Hindlimb muscle (tissue), 1 donor: ENCODE data around the gene MELTF. TPM values are rescaled to one million over a fixed set of nuclear protein-coding genes. Genes with fewer than 3 reads are reported as not detected.
"Not testable (repeated sequence)": the region's sequence is repeated elsewhere in the genome, so short reads cannot be mapped to it uniquely, and the experiment has no call there.

ENCODE experiments used
- DNase-seq: peaks from one replicate; pipeline ENCODE4 v3.0.0-alpha.2; 2013
- polyA plus RNA-seq: library from polyadenylated mRNA; unstranded; fragments of 120-200 nt; gene quantifications from one replicate; pipeline ENCODE4 v1.2.1, GENCODE V29; 2013; ENCODE audit not compliant: insufficient read length

MELTF gene
- 11.2 TPM for polyA plus RNA-seq

DNA sequence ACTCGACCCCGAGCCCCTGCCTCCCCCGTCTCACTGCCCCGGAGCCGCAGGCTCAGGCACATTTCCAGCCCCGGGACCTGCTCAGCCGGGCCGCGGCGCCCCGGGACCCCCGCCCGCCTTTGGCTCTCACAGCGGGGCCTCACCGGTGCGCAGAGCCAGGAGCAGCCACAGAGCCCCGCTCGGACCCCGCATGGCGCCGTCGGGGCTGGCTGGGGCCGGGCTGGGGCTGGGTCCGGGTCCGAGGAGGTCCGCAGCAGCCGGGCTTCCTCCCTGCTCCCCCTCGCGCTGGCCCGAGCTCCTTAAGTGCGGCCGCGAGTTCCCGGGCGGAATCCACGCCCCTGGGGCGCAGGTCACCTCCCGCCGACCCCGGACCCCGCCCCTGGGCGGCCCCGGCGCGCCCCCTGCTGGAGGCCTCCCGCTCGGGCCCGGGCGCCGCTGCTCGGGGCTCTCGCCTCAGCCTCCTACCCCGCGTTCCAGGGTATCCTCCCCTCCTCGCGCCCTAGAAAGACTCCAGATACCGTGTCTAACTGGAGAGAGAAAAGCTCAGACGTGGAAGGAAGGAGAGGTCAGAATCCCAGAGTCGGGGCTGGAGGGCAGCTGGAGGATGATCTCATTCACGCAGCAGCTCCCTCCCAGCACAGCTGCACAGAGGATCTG, at the start of gene MELTF:
MELTF (minus strand) TSS at position 307 of the 657 bp plus-strand sequence; CDS start at position 192, 115 bp downstream.
- DNase-seq = peak; percentile 79

DNA sequence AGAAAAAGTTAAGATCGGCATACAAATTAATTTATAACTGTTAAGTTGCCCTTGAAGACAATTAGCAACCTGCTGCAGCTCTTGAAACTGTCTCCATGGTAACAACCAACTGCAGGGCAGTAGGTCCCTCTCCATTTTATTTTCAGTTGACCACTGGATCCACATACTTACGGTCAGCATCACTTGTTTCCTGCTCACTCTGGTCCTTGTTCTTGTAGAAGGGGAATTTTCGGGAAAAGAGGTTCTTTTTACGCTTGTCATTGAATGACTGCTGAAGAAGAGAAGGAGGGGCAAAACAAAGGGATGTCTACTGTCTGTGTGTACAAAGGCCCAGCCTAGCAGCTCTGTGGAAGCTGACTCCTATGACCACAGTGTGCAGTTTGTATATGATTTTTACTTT, 46.8 kb upstream of the MELTF start:
- DNase-seq = no peak

DNA sequence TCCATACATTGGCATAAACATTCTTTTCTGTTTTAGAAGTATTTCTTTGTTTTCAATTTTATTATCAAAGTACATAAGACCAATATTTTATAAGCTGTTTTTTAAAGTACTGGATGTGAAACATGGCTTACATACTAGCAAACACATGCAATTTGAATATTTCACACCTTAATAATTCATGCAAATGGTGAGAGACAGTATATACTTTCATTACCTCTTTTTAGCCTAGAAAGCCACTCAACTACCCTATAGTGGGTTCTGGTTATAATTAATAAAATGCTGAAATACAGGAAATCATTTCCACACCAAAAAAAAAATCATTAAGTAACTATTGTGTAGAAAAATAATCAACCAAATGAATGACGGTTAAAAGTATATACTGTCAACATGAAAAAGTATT, 38.5 kb upstream of the MELTF start:
- DNase-seq = no peak

DNA sequence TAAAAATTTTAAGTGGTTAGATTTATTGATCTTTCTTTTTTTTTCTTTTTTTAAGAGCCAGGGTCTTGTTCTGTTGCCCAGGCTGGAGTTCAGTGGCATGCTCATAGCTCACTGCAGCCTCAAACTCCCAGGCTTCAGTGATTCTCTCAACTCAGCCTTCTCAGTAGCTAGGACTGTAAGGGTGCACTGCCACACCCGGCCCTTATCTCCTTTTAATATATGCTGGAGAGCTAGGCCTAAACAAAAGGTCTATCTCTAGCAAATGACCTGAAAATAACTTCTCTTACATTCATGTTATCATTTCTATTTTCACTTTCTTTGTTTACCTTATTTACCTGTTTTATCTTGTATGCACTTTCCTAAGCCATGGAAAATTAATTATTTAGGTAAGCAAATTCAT, 35.2 kb upstream of the MELTF start:
- DNase-seq = no peak

DNA sequence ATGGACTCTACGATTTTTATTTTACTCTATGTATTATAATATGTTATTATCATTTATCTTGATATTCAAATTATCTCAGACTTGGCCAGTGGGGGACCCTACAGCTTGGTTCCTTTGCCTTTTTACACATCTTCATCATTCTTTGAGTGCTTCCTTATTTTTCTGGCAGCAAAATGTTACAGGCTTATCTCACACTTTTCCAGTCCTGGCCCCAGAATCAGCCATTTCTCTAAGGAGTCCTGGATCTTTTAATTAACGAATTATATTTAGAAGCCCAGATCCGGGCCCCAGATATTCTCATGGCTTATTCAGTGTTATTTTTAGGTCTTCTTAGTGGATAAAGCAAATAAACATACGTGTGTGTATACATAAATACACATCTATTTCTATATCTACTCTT, 32.8 kb upstream of the MELTF start:
- DNase-seq = no peak

DNA sequence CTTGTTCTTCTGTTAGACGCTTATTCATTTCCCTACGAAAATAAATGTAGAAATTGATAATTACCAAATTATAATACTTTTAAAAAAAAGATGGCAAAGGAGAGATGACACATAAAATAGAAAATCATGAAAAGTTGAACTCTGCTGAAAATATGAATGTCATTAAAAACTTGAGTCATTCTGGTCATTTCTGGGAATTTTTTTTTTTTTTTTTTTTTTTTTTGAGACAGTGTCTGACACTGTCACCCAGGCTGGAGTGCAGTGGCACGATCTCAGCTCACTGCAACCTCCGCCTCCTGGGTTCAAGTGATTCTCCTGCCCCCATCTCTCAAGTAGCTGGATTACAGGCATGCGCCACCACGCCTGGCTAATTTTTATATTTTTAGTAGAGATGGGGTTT, 22.0 kb upstream of the MELTF start:
- not testable (repeated sequence) for DNase-seq

DNA sequence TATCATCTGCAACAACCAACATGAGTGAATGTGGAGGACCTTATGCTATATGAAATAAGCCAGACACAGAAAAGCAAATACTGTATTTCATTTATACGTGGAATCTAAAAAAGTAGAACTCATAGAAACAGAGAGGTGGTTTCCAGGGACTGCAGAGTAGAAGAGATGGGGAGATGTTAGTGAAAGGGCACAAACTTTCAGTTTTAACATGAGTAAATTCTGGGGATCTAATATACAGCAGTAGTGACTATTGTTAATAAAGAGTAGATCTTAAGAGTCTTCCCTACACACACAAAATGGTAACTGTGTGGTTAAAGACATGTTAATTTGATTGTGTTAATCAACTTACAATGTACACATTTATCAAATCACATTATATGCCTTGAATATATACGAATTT, 20.9 kb upstream of the MELTF start:
- DNase-seq = no peak

DNA sequence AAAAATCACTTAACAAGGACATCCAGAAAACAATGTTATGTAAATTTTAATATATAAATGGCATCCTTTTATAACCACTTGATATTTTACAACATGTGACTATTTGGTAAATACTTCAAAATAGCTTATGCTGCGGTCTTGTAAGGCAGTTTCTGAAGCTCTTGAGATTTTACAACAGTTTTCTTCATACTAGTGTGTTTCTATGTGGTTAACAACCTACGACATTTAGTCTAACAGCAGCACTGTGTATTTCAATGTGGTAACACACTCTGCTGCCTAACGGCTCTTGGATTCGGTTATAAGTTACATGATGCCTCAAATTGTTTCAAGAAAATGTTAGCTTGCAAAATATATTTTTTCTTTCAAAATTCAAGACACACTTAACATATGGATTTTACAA, 12.9 kb upstream of the MELTF start:
- no peak for DNase-seq

DNA sequence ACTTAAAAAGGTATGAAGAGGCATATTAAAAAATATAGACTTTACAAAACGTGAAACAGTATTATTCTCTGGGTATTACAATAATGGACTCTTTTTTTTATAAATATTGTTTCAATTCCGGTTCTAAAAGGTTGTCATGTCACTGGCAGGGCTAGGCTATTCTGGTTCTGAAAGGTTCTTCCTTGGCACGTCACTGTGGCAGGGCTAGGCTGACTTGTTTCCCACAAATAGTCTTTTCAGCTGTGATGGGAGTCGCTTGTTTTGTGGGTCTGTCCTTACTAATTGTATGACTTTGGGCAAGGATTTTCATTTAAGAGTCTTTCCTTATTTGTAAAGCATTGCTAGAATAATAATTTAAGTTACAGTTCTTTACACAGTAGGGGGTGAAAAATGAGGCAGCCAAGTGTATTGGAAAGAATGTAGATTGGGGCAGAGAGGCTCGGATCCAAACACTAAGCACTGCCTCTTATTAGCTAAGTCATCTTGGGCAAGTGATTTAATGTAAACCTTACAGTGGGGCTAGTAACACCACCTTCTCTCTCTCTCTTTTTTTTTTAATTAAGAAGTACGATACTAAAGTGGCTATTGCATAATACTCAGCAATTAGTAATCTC, 12.4 kb upstream of the MELTF start:
- no peak for DNase-seq

DNA sequence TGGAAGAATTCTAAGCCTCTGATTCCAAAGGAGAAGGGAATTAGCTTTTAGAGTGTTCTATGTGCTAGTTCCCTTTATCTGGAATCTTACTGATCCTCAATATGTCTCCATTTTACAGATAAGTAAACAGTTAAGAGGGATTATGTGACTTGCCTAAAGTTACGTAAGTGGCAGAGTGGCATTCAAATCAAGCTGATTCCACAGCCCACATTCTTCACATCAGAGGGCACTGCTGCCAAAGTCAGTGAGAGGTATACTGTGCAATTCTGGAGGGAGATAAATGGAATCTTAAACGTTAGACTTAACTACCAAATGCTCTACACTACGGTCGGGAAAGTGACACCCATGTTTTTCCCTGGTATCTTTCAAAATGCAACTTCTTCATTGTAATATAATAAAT, 11.0 kb upstream of the MELTF start:
- DNase-seq = no peak

DNA sequence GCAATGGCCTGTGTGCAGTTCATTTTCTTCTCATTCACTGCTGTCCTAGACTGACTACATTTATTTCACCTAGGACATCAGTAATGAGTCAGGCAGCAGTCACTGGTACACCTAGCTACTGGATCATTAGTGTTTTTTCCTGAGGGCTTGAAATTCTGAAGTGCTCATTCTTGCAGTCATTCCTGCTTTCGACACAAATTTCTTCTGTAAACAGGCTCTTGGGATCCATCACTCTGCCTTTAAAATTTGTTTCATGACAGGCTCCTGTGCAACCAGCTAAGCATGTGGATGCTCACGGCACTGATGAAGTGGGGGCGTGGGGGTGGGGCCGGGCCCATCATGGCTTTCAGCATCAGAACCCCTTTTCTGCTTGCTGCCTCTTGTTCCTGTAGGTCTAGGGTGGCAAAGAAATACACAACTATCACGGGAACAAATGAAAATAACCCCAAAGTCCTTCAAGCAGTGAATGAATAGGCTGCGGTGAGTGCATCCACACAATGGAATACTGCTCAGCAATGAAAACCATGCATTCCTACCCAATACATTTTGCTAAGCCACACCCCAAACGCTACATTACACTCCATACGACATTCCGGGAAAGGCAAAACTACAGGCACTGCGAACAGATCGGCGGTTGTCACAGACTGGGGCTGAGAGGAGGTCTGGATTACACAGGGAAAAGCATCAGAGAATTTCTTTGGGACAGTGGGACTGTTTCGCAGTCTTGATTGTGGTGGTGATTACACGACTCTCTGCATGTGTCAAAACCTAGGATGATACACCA, 9.3 kb upstream of the MELTF start:
- DNase-seq = no peak

DNA sequence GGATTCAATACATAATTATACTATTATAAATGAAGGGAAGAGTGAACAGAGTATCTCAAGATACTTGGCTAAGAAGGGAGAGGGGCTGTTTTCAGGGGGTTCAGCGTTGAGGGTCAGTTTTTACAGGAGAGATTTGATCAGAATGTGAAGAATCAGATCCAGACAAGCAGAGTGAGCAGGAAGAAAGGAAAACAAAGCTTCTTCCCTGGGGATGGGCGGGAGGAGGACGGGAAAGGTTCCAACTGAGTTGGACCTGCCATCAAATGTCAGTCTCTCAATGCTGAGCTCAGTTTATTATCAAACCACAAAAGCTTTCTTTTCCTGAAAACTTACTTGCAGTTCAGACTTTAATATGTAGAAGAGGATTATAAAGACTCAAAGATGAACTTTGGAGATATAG, 6.0 kb upstream of the MELTF start:
- no peak for DNase-seq

DNA sequence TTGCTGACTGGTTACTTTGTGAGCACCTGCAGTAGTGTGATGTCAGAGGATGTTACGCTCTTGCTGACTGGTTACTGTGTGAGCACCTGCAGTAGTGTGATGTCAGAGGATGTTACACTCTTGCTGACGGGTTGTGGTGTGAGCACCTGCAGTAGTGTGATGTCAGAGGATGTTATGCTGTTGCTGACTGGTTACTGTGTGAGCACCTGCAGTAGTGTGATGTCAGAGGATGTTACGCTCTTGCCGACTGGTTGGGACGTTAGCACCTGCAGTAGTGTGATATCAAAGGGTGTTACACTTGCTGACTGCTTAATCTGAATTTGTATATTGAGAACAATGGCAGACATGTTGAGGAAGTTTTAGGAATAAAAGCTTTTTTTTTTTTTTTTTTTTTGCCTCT, 5.2 kb upstream of the MELTF start:
- not testable (repeated sequence) for DNase-seq

DNA sequence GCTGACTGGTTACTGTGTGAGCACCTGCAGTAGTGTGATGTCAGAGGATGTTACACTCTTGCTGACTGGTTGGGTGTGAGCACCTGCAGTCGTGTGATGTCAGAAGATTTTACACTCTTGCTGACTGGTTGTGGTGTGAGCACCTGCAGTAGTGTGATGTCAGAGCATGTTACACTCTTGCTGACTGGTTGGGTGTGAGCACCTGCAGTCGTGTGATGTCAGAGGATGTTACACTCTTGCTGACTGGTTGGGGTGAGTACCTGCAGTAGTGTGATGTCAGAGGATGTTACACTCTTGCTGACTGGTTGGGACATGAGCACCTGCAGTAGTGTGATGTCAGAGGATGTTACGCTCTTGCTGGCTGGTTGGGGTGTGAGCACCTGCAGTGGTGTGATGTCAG, 4.1 kb upstream of the MELTF start:
- not testable (repeated sequence) for DNase-seq

DNA sequence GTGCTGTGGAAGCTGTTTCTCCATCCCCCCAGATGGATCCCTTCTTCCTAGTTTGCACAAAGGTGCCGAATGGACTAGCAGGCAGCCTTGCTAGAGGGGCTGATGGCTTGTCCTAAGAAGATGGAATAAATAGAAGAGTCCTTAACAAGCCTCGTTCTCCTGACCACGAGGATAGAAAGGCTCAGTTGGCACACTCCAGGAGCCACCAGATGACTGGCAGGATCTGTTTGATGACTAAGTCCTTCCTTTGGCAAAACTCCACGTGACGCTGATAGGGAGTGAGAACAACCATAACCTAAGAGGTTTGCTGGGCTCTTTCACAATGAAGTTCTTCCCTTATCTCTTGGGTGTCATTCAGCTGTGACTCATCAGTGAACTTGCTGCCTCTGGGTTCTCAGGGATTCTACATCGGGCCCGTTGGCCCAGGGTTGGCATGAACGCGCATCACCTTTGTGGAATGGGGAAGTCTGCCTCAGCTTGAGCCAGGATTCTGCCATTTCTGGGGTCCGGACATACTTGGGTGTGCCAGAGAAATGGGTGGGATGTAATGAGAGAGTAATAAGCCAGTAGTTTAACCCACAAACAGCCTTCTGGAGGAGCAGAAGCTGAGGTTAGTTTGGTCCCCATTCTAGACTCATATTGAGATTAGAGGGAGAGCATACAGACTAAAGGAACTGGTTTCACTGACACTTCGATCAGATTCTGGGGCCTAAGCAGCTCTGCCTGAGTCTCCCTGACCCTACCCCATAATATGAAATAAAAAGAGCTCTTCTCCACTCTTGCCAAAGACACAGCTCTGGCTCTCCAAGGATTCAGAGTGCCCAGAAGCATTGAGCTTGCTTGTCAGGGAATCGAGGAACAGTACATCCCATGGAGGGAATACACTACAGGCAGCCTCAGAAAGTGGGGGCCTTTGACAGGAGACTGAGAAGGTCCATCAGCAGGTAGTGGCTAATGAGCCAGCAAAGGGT, 2.0 kb upstream of the MELTF start:
- DNase-seq = peak; percentile 31

DNA sequence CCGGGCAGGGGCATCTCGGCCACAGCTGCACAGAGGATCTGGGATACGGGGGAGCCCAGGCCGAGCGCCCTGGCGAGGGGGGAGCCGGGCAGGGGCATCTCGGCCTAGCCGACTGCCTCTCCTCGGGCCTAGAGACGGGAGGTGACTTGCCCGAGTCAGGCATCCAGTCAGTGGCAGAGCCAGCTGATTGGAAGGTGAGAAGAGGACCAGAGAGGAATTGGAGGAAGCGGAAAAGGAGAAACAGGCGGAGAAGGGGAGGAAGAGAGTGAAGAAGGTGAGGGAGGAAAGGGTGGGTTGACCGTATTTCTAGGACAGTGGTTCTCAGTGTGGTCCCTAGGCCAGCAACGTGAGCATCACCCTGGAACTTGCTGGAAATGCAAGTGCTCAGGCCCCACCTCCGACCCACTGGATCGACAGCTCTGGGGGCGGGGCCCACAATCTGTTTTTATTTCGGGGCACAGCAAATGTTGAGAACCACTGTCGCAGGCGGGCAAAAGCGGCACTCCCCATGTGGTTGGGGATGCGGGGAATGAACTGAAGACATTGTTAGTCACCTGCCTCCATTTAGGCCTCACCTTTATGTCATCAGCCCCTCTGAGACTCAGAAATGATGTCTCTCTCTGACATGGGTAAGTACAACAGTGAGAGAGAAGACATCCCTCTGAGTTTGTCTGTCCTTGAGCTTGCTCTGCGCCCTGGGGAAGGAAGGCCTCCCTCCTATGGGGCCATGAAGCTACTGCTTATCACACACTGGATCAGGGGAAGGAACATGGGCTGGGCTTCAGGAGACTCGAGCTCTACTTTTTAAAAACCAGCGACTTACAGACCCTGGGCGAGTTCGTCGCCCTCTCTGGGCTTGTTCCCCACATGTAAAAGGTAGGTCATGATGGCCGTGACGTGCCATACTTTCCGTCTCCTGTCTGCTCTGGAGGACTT, 1.0 kb upstream of the MELTF start:
- DNase-seq = no peak

DNA sequence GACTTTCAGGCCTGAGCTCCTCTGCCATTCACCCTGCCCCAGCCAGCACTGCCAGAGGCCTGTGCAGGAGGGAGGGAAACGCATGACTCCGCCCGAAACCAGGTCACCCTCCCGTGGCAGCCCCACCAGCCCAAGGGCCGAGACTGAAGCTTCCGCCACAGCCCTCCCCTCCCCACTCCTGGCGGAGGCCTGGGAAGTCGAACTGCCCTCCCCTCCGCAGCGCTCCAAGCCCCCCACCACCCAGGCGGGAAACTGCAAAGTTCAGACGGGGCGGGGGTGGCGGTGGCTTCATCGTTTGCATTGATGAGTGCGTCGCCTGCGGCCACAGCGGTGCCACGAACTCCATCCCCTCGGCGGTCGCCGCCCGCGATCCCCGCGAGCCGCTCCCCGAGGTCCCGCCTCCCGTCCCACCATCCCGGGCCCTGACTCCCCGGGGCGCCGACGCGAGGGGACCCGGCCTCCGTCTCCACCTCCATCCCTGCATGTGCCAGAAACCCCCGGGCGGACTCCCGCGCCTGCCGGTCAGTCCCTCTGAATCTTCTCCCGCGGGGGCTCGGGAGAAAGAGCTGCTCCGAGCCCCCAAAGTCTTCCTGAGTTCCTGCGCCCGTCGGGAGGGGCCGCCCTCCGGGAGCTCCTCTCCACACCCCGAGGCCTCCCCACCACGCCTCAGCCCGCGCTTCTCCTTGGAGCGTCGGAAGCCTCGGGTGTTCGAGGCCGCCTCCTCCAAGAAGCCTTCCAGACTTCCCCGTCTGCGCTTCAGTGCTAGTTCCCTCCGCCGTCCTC, 698 bp downstream of the MELTF start:
- peak; percentile 28 for DNase-seq

DNA sequence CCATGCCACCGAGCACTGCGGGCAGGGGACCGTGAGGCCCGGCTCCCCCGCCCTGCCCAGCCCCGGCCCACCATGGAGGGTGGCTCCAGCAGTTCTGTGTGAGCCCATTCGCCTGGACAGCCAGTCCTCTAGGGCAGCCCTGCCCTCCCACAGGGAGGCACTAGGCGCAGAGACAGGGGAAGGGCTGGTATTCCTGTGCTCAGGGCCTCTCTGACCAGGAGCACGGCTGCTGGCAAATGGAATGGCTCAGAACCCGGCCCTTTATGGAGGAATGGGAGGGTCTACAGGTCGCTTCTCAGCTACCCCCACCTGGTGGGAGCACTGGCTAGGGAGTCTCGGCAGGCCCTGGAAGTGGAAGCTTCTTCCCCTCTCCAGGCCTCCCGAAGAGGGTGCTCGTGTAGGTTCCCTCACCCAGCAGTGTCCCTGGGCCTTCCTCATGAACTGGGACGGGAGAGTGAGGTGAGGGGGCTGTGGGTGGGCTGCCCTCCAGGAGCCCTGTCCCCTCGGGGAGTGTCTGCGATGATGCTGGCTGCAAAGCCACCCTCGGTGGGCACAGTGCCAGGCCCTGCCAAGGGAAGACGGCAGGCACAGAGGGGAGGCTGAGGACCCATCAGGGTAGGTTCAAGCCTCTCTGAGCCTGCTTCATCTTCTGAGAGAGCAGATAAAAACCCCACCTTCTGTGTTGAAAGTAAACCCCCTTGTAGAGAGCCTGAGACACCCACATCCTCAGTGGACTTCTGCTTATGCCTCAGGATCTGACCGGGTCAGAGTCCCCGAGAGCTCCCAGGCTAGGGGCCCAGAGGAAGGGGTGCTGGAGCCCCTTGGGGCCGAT, 1.5 kb downstream of the MELTF start:
- DNase-seq = no peak

DNA sequence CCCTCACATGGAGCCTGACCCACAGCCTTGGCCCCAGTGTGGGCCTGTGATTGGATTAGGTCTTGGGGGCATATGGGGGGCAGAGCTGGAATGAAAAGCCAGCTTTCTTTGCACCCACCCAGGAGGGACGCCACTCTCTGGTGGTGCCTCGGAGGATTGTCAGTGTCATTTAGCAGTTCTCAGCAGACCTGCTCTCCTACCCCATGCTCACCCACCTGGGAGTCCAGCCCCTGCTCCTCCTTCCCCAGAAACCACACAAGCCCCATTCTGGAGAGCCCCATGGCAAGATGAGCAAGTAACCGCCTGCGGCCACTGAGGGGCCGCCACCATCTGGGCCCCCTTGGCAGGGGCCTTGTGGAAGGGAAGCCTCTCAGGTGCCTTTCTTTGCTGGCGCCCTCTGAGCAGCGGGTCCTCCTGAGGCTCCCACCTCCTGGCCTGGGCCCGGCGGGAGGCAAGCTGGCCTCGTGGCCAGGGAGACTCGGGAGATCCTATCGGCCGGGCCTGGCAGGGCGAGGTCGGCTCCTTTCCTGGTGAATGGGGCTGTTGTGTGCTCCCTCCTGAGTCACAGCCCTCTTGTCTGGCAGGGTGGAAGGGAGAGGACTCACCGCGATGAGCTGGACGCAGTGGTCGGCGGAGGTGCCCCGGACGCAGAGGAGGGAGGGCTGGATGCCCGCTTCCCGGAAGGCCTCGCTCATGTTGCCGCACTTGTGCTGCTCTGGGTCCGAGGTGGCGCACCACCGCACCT, 2.3 kb downstream of the MELTF start:
- DNase-seq = no peak
